HFF-Myc (cell line): ENCODE measurements around the gene PTPN4.

Source experiments
- DNase-seq: peaks from one replicate; pipeline ENCODE4 v3.0.0-alpha.2; 2011; ENCODE audit warnings: low read depth; ENCODE audit errors: extremely low read depth
- H3K4me3 ChIP-seq: replicated peaks from 2 replicates; pipeline ENCODE4 v1.5.1; 2011; ENCODE audit warnings: low read depth, mild to moderate bottlenecking, control low read depth, low read length
- CTCF ChIP-seq: IDR thresholded peaks from 2 replicates; pipeline ENCODE4 v1.5.1; 2012; ENCODE audit warnings: mild to moderate bottlenecking, low read depth, low read length, control low read depth; ENCODE audit errors: missing control alignments

PTPN4 gene

GRCh38 chr2:119748135-119748534 lies 11.6 kb upstream of the PTPN4 start:
- H3K4me3 ChIP-seq, result no peak overlapping the region
- no peak for TF ChIP-seq CTCF
- no peak for DNase-seq

DNA sequence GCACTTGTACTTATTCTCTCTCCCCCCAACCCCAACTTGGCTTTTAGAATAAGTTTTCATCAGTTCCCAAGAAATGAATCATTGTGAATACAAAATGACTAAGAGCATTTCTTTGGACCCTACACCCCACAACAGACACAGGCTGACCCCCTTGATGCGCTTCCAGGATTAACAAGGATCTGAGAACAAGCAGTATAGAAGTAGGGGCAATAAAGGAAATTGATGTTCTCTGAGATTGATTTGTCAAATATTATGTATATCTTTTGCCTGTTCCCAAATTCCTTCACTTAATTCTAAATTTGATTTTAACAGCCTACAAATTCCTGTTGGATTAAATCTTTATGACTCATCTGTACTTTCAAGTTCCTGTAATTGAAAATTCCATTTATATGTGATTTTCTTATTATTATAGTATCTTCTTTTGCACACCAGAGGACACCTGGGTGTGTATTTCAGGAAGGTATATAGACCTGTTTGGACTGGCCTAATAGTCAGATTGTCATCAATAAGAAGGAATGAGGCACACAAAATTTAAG lies 10.2 kb upstream of the PTPN4 start:
- no peak for TF ChIP-seq CTCF
- DNase-seq, result no peak
- H3K4me3 ChIP-seq, result no peak overlapping the region

- no peak for DNase-seq
- no peak for TF ChIP-seq CTCF
- no peak overlapping the region for H3K4me3 ChIP-seq
These were observed 8.0 kb upstream of the PTPN4 start for GRCh38 chr2:119751706-119752105.

DNA sequence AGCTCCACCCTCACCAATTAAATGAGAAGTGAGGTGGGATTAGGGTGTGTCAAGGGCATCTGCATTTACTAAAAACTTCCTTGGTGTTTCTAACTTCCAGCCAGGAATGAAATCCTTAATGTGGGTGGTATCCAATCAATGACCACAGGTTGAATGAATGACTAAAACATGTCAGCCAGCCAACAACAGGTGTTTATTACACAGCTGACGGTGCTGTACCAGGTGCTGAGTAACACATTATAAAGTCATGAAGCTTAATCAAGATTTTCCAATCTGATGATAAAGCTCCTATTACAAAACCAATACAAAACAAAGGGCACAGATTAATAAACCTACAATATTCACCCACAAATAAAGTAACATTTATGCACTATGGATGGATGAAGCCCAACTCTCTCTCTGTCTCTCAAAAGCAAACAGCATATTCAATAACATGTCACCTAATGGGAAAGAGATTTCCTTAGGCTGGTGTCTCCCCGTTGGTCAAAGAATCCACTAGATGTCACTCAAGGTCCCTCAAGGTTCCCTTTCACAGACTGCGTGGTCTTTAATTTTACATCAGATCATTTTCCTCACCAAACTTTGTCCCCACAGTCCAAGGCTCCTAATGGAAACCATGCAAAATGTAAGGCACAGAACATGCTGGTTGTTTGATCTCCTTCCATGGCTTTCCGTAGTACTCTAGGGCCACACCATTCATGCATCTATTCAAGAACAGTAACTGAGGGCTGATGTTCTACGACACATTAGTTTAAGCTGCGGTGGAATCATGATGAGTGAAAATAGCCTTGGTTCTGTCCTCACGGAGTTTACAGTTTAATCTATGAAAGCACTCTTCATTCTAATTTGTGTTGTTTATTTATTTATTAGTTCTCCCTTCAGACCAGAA lies 6.4 kb upstream of the PTPN4 start:
- peak; percentile 64 for TF ChIP-seq CTCF
- H3K4me3 ChIP-seq, result no peak overlapping the region
- peak; percentile 44 for DNase-seq

GRCh38 chr2:119753930-119754321 lies 5.8 kb upstream of the PTPN4 start:
- no peak overlapping the region for H3K4me3 ChIP-seq
- no peak for TF ChIP-seq CTCF
- no peak for DNase-seq

DNA sequence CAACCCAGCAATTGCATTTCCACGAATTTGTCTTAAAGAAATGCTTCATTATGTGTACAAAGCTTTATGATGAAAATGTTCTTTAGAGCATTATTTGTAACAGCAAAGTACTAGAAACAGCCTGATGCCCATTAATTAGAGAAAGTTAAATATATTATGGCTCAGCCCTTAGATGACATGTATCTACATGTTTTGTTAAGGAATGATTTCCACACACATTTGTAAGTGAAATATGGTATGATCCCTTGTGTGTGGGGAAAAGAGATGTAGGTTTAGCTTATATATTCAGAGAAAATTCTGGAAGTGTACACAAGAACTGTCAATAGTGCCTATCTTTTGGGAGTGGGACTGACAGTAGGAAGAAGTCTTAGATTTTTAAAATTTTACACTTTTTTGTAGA lies 3.8 kb upstream of the PTPN4 start:
- H3K4me3 ChIP-seq, result no peak overlapping the region
- DNase-seq, result no peak
- no peak for TF ChIP-seq CTCF
